Epithelial cell of proximal tubule (primary cell): ENCODE data around the gene FAHD2B. TPM values are rescaled to one million over a fixed set of nuclear protein-coding genes. Genes with fewer than 3 reads are reported as not detected.
"Not testable (repeated sequence)": the region's sequence is repeated elsewhere in the genome, so short reads cannot be mapped to it uniquely, and the experiment has no call there.

Experiments
- DNase-seq: peaks from one replicate; pipeline ENCODE4 v3.0.0-alpha.2; 2011; ENCODE audit warnings: low read depth
- H3K4me3 ChIP-seq: 2 replicates; pipeline ENCODE4 v1.5.1; 2011; ENCODE audit warnings: low read depth, mild to moderate bottlenecking, low read length
- total RNA-seq: library from RNA; depleted of rRNA; stranded (reverse); fragments of >200 nt; gene quantifications from 2 replicates; pipeline ENCODE4 v1.2.3, GENCODE V29; 2015
- TF ChIP-seq, protein P1 (sequence below): conservative IDR thresholded peaks from 2 replicates; pipeline ENCODE4 v1.5.1; 2012; ENCODE audit warnings: low read depth, mild to moderate bottlenecking, low read length

Gene FAHD2B
- total RNA-seq, 1 donor from 2014 or later, result 8.4 TPM

DNA sequence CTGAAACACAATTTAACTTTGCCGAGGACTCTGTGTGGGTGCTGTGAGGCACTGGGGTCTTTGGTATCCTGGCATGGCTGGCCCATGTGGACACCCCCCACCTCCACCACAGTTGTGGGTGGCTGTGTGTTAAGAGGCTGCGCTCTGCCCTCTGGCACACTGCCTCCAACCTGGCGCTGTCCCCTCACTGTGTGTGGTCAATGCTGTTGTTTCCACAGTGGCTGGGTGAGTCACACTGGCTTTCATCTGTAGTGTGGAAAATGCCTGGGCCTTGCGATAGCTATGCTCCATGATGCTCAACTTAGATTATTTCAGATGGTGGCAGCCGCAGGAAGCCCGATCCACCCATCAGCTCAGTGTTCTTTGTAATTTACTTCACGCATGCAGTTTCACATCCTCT, 9.6 kb downstream of the FAHD2B start:
- not testable (repeated sequence) for DNase-seq

GRCh38 chr2:97083516-97083915, 11.2 kb downstream of the FAHD2B start:
- DNase-seq, H3K4me3 ChIP-seq: not testable (repeated sequence)

More for the DNA sequence above, 9.6 kb downstream of the FAHD2B start:
- H3K4me3 ChIP-seq, result not testable (repeated sequence)

GRCh38 chr2:97082206-97082605, 12.5 kb downstream of the FAHD2B start:
- H3K4me3 ChIP-seq, DNase-seq: not testable (repeated sequence)

- not testable (repeated sequence) for H3K4me3 ChIP-seq, DNase-seq
These were observed 13.8 kb downstream of the FAHD2B start for GRCh38 chr2:97080855-97081254.

GRCh38 chr2:97077213-97077612, 17.5 kb downstream of the FAHD2B start:
- not testable (repeated sequence) for DNase-seq, H3K4me3 ChIP-seq

- not testable (repeated sequence) for DNase-seq, H3K4me3 ChIP-seq
These were observed 23.8 kb downstream of the FAHD2B start for GRCh38 chr2:97070915-97071314.

GRCh38 chr2:97068722-97069121, 26.0 kb downstream of the FAHD2B start:
- not testable (repeated sequence) for H3K4me3 ChIP-seq, DNase-seq

- H3K4me3 ChIP-seq, result no peak overlapping the region
- TF ChIP-seq, protein P1, sequence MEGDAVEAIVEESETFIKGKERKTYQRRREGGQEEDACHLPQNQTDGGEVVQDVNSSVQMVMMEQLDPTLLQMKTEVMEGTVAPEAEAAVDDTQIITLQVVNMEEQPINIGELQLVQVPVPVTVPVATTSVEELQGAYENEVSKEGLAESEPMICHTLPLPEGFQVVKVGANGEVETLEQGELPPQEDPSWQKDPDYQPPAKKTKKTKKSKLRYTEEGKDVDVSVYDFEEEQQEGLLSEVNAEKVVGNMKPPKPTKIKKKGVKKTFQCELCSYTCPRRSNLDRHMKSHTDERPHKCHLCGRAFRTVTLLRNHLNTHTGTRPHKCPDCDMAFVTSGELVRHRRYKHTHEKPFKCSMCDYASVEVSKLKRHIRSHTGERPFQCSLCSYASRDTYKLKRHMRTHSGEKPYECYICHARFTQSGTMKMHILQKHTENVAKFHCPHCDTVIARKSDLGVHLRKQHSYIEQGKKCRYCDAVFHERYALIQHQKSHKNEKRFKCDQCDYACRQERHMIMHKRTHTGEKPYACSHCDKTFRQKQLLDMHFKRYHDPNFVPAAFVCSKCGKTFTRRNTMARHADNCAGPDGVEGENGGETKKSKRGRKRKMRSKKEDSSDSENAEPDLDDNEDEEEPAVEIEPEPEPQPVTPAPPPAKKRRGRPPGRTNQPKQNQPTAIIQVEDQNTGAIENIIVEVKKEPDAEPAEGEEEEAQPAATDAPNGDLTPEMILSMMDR, result no peak
- DNase-seq, result no peak
These were observed 26.6 kb downstream of the FAHD2B start for GRCh38 chr2:97068074-97068473.

DNA sequence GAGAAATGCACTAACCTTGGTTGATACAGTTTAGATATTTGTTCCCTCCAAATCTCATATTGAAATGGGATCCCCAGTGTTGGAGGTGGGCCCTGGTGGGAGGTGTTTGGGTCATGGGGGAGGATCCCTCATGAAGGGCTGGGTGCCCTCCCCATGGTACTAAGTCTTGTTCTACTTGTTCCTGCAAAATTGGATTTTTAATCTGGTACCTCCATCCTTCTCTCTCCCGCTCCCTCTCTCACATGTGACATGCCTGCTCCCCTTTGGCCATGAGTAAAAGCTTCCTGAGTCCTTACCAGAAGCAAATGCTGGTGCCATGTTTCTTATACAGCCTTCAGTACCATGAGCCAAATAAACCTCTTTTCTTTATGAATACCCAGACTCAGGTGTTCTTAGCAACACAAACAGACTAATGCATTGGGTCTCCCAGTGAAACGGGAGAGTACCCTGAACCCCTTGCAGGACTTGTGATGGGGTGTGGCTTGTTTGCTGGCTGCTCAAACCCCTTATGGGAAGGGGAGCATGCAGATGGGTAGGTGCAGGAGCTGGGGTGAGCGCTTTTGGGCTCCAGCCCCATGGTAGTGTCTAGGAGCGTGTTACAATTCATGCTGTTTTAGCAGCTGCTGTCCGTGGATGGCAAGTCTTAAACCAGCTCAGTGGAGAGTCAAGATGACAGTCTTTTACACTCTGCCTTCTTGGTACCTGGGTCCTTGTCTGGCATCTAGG, 27.2 kb downstream of the FAHD2B start:
- H3K4me3 ChIP-seq, result no peak overlapping the region
- TF ChIP-seq, protein P1, result no peak
- no peak for DNase-seq

DNA sequence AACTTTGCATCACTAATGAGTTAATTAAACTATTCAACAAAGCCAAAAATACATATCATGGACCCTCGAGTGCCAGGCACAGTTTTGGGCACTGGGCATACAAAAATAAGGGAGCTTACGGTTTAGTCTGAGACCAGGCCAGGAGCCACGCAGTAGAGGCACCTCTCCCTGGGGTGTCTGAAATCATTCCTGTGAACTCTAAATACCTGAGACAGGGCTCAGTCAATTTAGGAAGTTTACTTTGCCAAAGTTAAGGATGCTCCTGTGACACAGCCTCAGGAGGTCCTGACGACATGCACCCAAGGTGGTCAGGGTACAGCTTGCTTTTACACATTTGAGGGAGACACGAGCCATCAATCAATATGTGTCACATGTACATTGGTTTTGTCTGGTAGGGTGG, 28.7 kb downstream of the FAHD2B start:
- DNase-seq, result not testable (repeated sequence)

GRCh38 chr2:97062020-97062419, 32.7 kb downstream of the FAHD2B start:
- H3K4me3 ChIP-seq, DNase-seq: not testable (repeated sequence)

More for the DNA sequence above, 28.7 kb downstream of the FAHD2B start:
- not testable (repeated sequence) for H3K4me3 ChIP-seq

GRCh38 chr2:97059782-97060181, 34.9 kb downstream of the FAHD2B start:
- not testable (repeated sequence) for DNase-seq, H3K4me3 ChIP-seq

- DNase-seq, H3K4me3 ChIP-seq: not testable (repeated sequence)
These were observed 38.5 kb downstream of the FAHD2B start for GRCh38 chr2:97056150-97056549.

DNA sequence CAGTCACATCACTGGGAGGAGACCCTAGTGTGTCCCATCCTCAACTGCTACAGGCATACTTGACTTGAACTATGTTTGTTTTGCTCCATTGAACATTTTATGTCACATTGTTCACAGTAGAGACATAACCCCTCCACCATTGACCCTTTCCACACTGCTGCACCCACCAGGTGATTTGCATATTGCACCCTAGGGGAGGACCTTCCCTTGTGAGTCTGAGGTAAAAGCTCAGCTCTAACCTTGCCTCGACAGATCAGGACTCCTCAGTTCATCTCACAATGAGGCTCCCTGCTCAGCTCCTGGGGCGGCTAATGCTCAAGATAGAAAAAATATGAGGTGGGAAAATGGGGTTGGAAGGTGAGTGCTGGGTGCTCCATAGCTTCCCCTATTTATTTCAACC, 44.6 kb downstream of the FAHD2B start:
- not testable (repeated sequence) for DNase-seq

GRCh38 chr2:97048448-97048847, 46.2 kb downstream of the FAHD2B start:
- not testable (repeated sequence) for DNase-seq, H3K4me3 ChIP-seq

More for the DNA sequence above, 44.6 kb downstream of the FAHD2B start:
- not testable (repeated sequence) for H3K4me3 ChIP-seq

DNA sequence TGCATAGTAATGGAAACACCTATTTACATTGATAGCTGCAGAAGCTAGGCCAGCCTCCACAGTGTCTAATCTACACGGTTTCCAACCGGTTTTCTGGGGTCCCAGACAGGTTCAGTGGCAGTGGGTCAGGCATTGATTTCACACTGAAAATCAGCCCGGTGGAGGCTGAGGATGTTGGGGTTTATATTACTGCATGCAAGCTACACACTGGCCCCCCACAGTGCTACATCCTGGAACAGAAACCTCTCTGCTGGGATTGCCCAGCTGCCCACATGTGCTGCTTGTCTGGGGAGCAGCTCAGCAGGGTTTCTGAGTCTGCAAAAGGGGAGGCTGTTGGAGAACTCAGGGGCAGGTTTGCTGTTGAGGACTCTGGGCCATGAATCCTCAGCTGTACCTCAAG, 48.0 kb downstream of the FAHD2B start:
- not testable (repeated sequence) for DNase-seq

GRCh38 chr2:97045895-97046499, 48.7 kb downstream of the FAHD2B start:
- not testable (repeated sequence) for DNase-seq

More for the DNA sequence above, 48.0 kb downstream of the FAHD2B start:
- not testable (repeated sequence) for H3K4me3 ChIP-seq

More at GRCh38 chr2:97045895-97046499, 48.7 kb downstream of the FAHD2B start:
- not testable (repeated sequence) for H3K4me3 ChIP-seq
